PFSK-1 (cell line): ENCODE results near the gene MAP4K4.

Experiments
- FOXP2 ChIP-seq: optimal IDR thresholded peaks from 2 replicates; pipeline ENCODE3; 2011; ENCODE audit warnings: borderline replicate concordance, control low read depth, inconsistent platforms; ENCODE audit not compliant: insufficient read depth; ENCODE audit errors: extremely low read length, extremely low read depth
- POLR2AphosphoS5 ChIP-seq: IDR thresholded peaks from 2 replicates; pipeline ENCODE4 v1.6.1; 2012; ENCODE audit warnings: low read depth, mild to moderate bottlenecking, control low read depth, low read length, moderate library complexity
- REST ChIP-seq, 2 experiments: IDR thresholded peaks; 2 replicates each; pipeline versions ENCODE4 v1.6.1 to v1.8.0; 2011 to 2012; ENCODE audit warnings: low read depth in 2 of 2, low read length in 2 of 2, control low read depth in 1 of 2, inconsistent platforms in 1 of 2, mild to moderate bottlenecking in 1 of 2, moderate library complexity in 1 of 2; ENCODE audit not compliant: insufficient read depth in 1 of 2
- SIN3A ChIP-seq: IDR thresholded peaks from 2 replicates; pipeline ENCODE4 v1.6.1; 2012; ENCODE audit warnings: mild to moderate bottlenecking, low read length, moderate library complexity, borderline replicate concordance; ENCODE audit not compliant: insufficient read depth
- TAF1 ChIP-seq: IDR thresholded peaks from 2 replicates; pipeline ENCODE4 v1.6.1; 2012; ENCODE audit warnings: low read length, control low read depth, borderline replicate concordance; ENCODE audit not compliant: insufficient read depth

Gene MAP4K4

GRCh38 chr2:101829429-101829828 lies 131.9 kb downstream of the MAP4K4 start:
- TF ChIP-seq FOXP2 (no peak), REST (IDR thresholded peaks at IDR 0.05; ENCODE audit: insufficient read depth in 1 of 2, low read depth in 2 of 2, low read length in 2 of 2) (no peak), TAF1 (no peak), SIN3A (no peak), POLR2AphosphoS5 (no peak)

- TF ChIP-seq POLR2AphosphoS5: no peak
- TF ChIP-seq REST (IDR thresholded peaks at IDR 0.05; ENCODE audit: insufficient read depth in 1 of 2, low read depth in 2 of 2, low read length in 2 of 2): no peak
- TF ChIP-seq FOXP2: no peak
- no peak for TF ChIP-seq SIN3A
- TF ChIP-seq TAF1: no peak
These were observed 132.6 kb downstream of the MAP4K4 start for GRCh38 chr2:101830146-101830545.

- TF ChIP-seq TAF1 (no peak), POLR2AphosphoS5 (no peak), REST (IDR thresholded peaks at IDR 0.05; ENCODE audit: insufficient read depth in 1 of 2, low read depth in 2 of 2, low read length in 2 of 2) (no peak), SIN3A (no peak), FOXP2 (no peak)
These were observed 133.0 kb downstream of the MAP4K4 start for GRCh38 chr2:101830555-101830954.

GRCh38 chr2:101831351-101831865 lies 133.9 kb downstream of the MAP4K4 start:
- no peak for TF ChIP-seq FOXP2
- TF ChIP-seq TAF1: no peak
- no peak for TF ChIP-seq SIN3A
- TF ChIP-seq POLR2AphosphoS5: no peak
- no peak for TF ChIP-seq REST (IDR thresholded peaks at IDR 0.05; ENCODE audit: insufficient read depth in 1 of 2, low read depth in 2 of 2, low read length in 2 of 2)

GRCh38 chr2:101832114-101832513 lies 134.6 kb downstream of the MAP4K4 start:
- no peak for TF ChIP-seq SIN3A
- no peak for TF ChIP-seq POLR2AphosphoS5
- TF ChIP-seq TAF1: no peak
- TF ChIP-seq FOXP2: no peak
- TF ChIP-seq REST (IDR thresholded peaks at IDR 0.05; ENCODE audit: insufficient read depth in 1 of 2, low read depth in 2 of 2, low read length in 2 of 2): no peak
